Endothelial cell of coronary artery (primary cell): ENCODE data around the gene OR8U1. TPM values are rescaled to one million over a fixed set of nuclear protein-coding genes. Genes with fewer than 3 reads are reported as not detected.

Experiments
- total RNA-seq: library from RNA; depleted of rRNA; stranded (reverse); fragments of >200 nt; gene quantifications from 2 replicates; pipeline ENCODE4 v1.2.3, GENCODE V29; 2014

Gene OR8U1
- total RNA-seq: not detected in 2 replicates

DNA sequence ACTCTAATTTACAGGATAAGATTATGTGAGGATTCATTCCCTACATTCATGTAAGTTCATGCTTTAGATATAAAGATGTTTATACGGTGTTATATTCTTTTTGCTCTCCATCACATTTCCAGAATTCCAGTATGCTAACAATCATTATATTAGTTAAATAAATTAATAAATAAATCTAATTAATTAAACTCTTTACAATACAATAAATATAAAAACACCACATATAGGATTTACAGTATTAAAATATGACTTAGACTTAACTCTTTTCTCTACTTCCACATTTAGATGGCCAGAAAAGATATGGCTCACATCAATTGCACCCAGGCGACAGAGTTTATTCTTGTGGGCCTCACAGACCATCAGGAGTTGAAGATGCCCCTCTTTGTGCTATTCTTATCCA, at the start of gene OR8U1:
Gene OR8U1 (plus strand): TSS at position 301 of the 400 bp plus-strand sequence. CDS start 0 bp downstream, at position 301.

DNA sequence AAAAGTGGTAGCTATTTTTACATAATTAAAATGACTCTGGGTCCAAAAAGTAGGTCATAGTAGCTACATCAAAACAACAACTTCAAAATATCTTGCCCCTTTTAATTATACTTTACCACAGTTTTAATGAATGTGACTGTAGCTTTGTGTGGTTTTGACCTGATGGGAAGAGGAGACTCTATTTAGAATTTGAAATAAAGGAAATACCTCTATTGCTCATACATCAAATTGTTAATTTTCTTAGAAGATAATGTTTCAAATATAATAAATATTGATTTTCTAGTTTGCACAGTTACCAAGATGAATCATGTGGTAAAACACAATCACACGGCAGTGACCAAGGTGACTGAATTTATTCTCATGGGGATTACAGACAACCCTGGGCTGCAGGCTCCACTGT, 29.7 kb upstream of the OR8U1 start, which contains the start of gene OR8K1:
Gene OR8K1 (plus strand): TSS at position 301 of the 400 bp plus-strand sequence. CDS start 0 bp downstream, at position 301.

DNA sequence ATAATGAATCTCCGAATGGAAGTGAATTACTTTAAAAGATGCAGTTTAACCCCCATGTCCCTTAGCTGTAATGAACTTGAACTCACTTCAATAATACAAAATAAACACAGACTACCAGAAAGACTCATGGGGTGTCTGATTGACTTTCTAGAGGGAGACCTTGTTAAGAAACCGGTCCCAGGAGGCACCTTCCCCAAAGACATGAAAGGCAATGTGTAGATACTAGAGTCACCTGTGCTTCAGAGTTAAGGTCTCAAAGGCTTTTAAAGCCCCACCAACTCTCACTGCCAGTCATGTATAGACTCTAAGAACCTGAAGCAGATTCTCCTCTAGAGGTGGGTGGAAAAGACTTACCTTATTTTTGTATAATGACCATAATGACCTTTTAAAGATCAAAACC, 21.4 kb upstream of the OR8U1 start, which contains the start of gene OR8J1:
Gene OR8J1 (plus strand): TSS at position 301 of the 400 bp plus-strand sequence. CDS start 5,956 bp downstream, outside the sequence.

DNA sequence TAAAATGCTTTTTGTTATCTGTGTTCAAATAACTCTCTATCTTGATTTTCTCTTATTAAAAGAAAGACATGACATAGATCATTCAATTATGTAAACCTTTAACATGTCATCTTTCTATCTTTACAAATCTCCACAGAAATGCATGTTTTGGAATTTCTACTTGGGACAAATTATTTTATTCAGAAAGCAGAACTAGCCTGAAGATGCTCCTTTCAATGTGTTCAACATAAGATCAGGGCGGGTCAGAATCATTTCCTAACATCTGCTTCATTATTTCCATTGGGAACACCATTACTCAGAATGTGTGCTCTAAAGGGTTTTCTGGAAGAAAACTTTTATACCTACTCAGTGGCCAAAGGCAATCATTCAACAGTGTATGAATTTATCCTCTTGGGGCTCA, 37.0 kb downstream of the OR8U1 start, which contains the start of gene OR5AL1:
Gene OR5AL1 (plus strand): TSS at position 301 of the 400 bp plus-strand sequence.

Other genes starting within 250 kb of the OR8U1 start
- gene OR8J3, start 235.4 kb upstream of the OR8U1 start, total RNA-seq: not detected in 2 replicates
- gene OR8K5, start 215.3 kb upstream of the OR8U1 start, total RNA-seq: not detected in 2 replicates
- gene OR5J2, start 199.0 kb upstream of the OR8U1 start, total RNA-seq: not detected in 2 replicates
- not detected in 2 replicates for gene OR5T2, start 141.4 kb upstream of the OR8U1 start, total RNA-seq
- not detected in 2 replicates for gene OR5T3, start 123.4 kb upstream of the OR8U1 start, total RNA-seq
- not detected in 2 replicates for gene OR5T1, start 101.5 kb upstream of the OR8U1 start, total RNA-seq
- not detected in 2 replicates for gene OR8H1, start 83.4 kb upstream of the OR8U1 start, total RNA-seq
- not detected in 2 replicates for gene OR8K3, start 60.5 kb upstream of the OR8U1 start, total RNA-seq
- not detected in 2 replicates for gene OR8K1, start 29.6 kb upstream of the OR8U1 start, total RNA-seq
- not detected in 2 replicates for gene OR8J1, start 21.3 kb upstream of the OR8U1 start, total RNA-seq
- not detected in 2 replicates for gene OR5AL1, start 37.1 kb downstream of the OR8U1 start, total RNA-seq
- not detected in 2 replicates for gene OR5M3, start 97.7 kb downstream of the OR8U1 start, total RNA-seq
- not detected in 2 replicates for gene OR5M8, start 115.7 kb downstream of the OR8U1 start, total RNA-seq
- not detected in 2 replicates for gene OR5M11, start 167.6 kb downstream of the OR8U1 start, total RNA-seq
- gene OR5M10, start 202.1 kb downstream of the OR8U1 start, total RNA-seq: not detected in 2 replicates
- gene OR5M1, start 239.2 kb downstream of the OR8U1 start, total RNA-seq: not detected in 2 replicates